ENCODE results near the gene UBASH3A.

Gene UBASH3A

DNA sequence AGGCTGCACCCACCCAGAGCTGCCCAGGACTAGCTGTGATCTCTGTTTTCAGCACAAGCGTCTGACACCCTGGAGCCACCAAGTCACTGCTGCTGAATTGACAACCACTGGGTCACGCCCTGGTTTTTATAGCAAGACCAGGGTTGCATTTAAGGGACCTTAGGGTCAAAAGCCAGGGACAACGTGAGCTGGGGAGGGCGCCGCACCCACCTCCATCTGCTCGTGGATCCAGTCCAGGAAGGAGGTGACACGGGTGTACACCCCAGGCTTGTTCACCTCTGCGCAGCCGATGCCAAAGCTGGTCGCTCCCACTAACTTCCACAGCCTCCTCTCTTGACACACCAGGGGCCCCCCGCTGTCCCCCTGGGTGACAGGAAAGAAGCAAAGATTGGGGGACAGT is 28.2 kb upstream of the UBASH3A start:
- no peak for DNase-seq

GRCh38 chr21:42375966-42376337 is 27.8 kb upstream of the UBASH3A start:
- DNase-seq, result no peak

DNA sequence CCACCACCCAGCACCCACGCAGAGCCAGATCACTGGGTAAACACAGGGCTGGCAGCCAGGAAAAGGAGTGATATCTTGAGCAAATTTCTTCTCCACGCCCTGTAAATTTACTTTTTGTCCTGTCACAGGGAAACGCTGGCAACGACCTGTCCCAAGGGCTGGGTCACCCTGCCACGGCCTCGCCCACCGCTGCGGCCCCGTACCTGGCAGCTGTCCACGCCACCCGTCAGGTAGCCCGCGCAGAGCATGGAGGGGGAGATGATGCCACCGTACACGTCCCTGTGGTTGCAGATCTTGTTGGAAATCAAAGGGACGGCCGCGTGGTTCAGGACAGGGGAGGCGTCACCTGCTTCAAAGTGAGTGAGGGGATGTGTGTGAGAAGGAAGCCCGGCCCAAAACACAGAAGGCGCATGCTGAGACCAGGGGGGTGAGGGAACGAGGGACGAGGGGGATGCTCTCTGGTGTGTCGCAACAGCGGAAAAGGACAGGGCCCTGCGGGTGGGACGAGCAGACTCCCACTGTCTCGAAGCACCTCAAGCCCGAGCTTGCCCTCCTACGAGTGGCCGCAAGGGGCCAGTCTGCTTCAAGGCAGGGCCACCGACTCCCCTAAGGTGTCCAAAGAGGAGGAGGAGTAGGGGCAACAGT is 27.2 kb upstream of the UBASH3A start:
- no peak for DNase-seq

- no peak for DNase-seq
Measured at GRCh38 chr21:42377211-42377950, 26.3 kb upstream of the UBASH3A start.

DNA sequence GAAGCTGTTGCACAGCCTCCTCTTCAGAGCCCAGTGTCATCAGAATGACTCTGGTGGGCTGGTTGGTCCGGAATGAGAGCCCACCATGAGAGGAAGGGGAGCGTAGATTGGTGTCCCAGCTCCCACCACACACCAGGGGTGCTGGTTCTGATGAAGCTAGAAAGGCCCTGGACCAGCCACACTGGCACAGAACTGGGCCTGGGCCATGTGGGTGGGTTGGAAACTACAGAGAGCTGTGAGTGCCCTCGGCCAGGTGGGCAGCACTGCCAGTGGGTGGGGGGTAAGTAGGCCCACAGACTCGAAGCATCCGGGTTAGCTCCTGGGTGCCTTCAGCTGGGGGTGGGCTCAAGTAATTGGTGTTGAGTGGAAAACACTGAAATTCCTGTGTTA is 25.8 kb upstream of the UBASH3A start:
- DNase-seq, result no peak

GRCh38 chr21:42378418-42378817 is 25.3 kb upstream of the UBASH3A start:
- no peak for DNase-seq

- peak; percentile 32 for DNase-seq
Measured at GRCh38 chr21:42379426-42380215, 24.1 kb upstream of the UBASH3A start.

DNA sequence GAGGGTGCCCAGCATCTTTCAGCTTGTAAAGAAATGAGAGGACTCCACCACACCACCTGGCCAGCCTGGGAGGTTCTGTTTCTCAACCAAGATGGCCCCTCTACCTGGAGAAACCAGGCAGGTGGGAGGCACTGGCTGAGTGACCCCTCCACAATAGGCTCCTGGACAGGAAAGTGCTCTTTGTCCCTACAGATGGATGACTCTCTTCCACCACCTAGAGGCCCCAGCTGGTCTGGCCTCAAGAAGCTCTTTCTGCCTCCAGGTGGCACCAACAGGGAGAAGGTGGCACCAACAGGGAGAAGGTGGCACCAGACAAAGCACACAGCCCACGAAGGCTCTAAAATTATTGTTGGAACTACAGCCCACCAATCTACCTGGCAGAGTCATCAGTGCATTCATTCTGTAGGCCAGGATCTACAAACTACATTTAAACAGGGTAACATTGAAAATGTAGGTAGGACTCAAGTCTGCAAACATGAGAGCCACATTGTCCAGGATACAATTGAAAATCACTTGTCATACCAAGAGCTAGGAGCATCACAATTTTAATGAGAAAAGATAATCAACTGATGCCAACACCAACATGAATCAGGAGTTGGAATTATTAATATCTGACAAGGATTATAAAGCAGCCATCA is 22.2 kb upstream of the UBASH3A start:
- peak; percentile 45 for DNase-seq

GRCh38 chr21:42382915-42383314 is 20.8 kb upstream of the UBASH3A start:
- no peak for DNase-seq

GRCh38 chr21:42383331-42383730 is 20.4 kb upstream of the UBASH3A start:
- no peak for DNase-seq

GRCh38 chr21:42384156-42384945 is 19.4 kb upstream of the UBASH3A start:
- no peak for DNase-seq

DNA sequence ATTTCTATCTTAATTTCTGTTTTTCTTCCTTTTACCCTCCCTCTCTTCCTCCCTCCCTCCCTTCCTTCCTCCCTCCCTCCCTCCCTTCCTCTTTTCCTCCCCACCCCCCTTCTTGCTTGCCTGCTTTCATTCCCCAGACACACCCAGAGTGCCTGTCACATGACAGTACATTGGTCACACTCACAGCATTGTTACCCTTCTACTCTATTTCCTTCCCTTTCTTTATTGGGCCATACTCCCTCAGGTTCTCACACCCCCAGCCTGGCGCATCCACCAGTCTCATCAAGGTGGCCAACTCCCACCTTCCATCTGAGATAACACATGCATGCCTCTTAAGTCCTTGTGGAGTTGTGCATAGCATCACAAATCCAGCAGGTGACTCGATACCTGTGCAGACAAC is 18.7 kb upstream of the UBASH3A start:
- DNase-seq, result peak; percentile 55

GRCh38 chr21:42385619-42386018 is 18.1 kb upstream of the UBASH3A start:
- no peak for DNase-seq

GRCh38 chr21:42386034-42386591 is 17.6 kb upstream of the UBASH3A start:
- DNase-seq, result no peak

DNA sequence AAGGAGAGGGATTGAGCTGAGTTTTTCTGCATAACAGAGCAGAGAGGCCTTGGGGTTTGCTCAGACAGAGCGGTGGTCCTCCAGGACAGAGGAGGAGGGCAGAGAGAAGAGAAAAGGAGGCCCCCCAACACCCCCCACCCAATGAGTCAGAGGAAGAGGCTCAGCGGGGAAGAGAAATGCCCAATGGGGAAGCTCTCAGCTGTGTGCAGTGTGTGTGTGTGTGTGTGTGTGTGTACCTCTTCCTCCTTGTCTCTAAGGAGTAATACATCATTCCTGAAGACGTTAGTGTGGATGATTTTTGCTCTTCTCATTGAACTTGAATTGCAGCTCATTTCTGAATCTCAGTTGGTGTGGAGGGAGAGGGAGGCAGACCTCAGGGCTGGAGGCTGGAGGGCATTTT is 16.5 kb upstream of the UBASH3A start:
- DNase-seq, result peak; percentile 73

GRCh38 chr21:42387843-42388340 is 15.8 kb upstream of the UBASH3A start:
- DNase-seq, result no peak

- no peak for DNase-seq
Measured at GRCh38 chr21:42388740-42389448, 14.8 kb upstream of the UBASH3A start.

GRCh38 chr21:42389449-42389835 is 14.3 kb upstream of the UBASH3A start:
- DNase-seq, result no peak

GRCh38 chr21:42390193-42390592 is 13.5 kb upstream of the UBASH3A start:
- no peak for DNase-seq

GRCh38 chr21:42390696-42391095 is 13.0 kb upstream of the UBASH3A start:
- DNase-seq, result no peak

DNA sequence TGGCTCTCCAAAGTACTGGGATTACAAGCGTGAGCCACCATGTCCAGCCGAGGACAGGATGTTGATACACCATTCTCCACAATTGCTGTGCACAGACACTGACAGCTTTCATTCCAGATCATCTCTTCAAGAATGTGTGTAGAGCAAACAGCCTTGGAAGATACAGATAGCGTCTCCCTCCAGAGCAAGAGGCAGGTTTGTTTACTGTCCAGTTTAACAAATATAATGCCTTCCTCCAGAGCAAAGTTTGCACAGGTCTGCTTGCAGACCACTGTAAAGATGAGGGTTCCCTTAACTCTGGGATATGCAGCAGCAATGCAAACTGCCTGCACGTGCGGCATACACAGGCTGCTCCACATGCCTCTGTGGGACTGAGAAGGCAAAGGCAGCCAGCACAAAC is 12.4 kb upstream of the UBASH3A start:
- no peak for DNase-seq

All from MV-4-11 (cell line).